Prostate gland (tissue), 2 donors: ENCODE data around the gene EPHA1. TPM values are rescaled to one million over a fixed set of nuclear protein-coding genes. Genes with fewer than 3 reads are reported as not detected.
"Not testable (repeated sequence)": the region's sequence is repeated elsewhere in the genome, so short reads cannot be mapped to it uniquely, and the experiment has no call there.

Experiments
- DNase-seq: peaks from one replicate; pipeline ENCODE4 v3.0.0-alpha.2; 2019; ENCODE audit warnings: low spot score
- H3K27ac ChIP-seq, 2 donors: fragments of 200-600 bp; sonication (generic); 2 replicates each; pipeline ENCODE4 v1.5.1; 2017 to 2019
- H3K27me3 ChIP-seq: fragments of 200-600 bp; sonication (generic); replicated peaks from 2 replicates; pipeline ENCODE4 v1.5.1; 2019; ENCODE audit not compliant: insufficient read depth
- H3K36me3 ChIP-seq, 2 donors: fragments of 200-600 bp; sonication (generic); 1 replicate in 1 of 2; 2 replicates in 1 of 2; pipeline versions ENCODE4 v1.5.1 to v1.8.1; 2017 to 2019
- H3K4me1 ChIP-seq: fragments of 200-600 bp; sonication (generic); replicated peaks from 2 replicates; pipeline ENCODE4 v1.5.1; 2019
- H3K4me3 ChIP-seq, 2 donors: fragments of 200-600 bp; sonication (generic); 2 replicates each; pipeline ENCODE4 v1.5.1; 2017 to 2019
- H3K9me3 ChIP-seq: fragments of 200-600 bp; sonication (generic); 2 replicates; pipeline ENCODE4 v1.5.1; 2017
- POLR2A ChIP-seq: fragments of 450-650 bp; IDR thresholded peaks from one replicate; pipeline ENCODE4 v1.6.1; 2016; ENCODE audit warnings: antibody characterized with exemption, mild to moderate bottlenecking
- POLR2AphosphoS5 ChIP-seq: sonication (generic); formaldehyde crosslinking; IDR thresholded peaks from one replicate; pipeline ENCODE4 v1.6.1; 2017; ENCODE audit warnings: antibody characterized with exemption
- WGBS: methylation state at CpG from one replicate; pipeline ENCODE4 v1.1.5; 2018; 5-methylcytosine and 5-hydroxymethylcytosine counted together
- intact Hi-C: fragments of 100-400 bp; cut with DNase I; formaldehyde crosslinking; loops from one replicate; pipeline ENCODE4 v1.14.2; 2022
- total RNA-seq, 2 donors: library from RNA; depleted of rRNA; stranded (reverse); fragments of >200 nt; gene quantifications; one replicate each; pipeline ENCODE4 v1.1.0, GENCODE V29; 2016
- TF ChIP-seq, protein P1 (sequence below), 4 experiments: fragments of 200-600 bp in 2 of 4; fragments of 450-650 bp in 2 of 4; sonication (generic) in 2 of 4; IDR thresholded peaks; 1 replicate in 3 of 4; 2 replicates in 1 of 4; pipeline ENCODE4 v1.5.1; 2016 to 2019; ENCODE audit warnings: antibody characterized with exemption in 4 of 4, mild to moderate bottlenecking in 2 of 4, moderate library complexity in 2 of 4

Gene EPHA1
- total RNA-seq, 2 donors from 2014 or later = 10.5 to 15.7 TPM

DNA sequence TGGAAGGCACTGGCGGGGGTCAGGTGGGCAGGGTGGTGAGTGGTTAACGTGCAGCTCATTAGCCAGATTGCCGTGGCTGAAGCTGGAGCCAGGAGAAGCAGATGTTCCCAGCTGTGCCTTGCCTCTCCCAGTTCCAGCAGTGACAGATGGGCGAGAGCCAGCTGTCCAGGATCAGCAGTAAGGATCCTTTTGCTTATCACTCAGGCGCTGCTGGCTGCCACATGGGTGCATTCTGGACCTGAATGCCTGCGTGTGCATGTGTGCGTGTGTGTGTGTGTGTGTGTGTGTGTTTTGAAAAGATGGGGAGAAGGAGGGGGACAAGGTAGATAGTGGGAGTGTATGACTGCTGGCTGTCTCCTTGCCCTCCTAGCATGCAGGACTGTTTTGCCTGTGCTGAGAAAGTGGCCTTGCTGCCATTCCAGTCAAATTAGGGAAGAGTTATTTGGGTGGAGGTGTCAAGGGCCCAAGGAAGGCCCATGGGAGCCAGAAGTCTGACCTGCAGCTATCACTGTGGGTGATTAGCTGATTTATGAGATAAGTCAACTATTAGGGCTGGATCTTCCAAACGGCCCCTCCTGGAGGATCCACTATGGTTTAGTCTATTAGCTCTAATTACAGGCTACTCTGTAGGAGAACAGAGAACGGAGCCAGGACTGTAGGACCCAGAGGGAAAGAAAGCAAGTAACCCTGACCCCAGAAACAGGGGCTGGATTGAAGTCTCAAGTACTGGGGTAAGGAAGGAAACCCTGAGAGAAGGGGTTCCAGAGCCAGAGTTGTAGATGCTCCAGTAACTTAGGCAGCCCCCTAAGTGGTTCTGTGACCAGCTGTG lies 3.3 kb downstream of the EPHA1 start:
- Histone ChIP-seq H3K4me1 (no peaks in the 10 kb centered on the region), H3K27ac (no peak overlapping the region), H3K27me3 (no peaks in the 10 kb centered on the region), H3K36me3 (no peaks in the 10 kb centered on the region), H3K9me3 (no peaks in the 10 kb centered on the region), H3K4me3 (no peak overlapping the region)
- TF ChIP-seq POLR2A = no peak
- no peak for TF ChIP-seq POLR2AphosphoS5
- TF ChIP-seq, protein P1, sequence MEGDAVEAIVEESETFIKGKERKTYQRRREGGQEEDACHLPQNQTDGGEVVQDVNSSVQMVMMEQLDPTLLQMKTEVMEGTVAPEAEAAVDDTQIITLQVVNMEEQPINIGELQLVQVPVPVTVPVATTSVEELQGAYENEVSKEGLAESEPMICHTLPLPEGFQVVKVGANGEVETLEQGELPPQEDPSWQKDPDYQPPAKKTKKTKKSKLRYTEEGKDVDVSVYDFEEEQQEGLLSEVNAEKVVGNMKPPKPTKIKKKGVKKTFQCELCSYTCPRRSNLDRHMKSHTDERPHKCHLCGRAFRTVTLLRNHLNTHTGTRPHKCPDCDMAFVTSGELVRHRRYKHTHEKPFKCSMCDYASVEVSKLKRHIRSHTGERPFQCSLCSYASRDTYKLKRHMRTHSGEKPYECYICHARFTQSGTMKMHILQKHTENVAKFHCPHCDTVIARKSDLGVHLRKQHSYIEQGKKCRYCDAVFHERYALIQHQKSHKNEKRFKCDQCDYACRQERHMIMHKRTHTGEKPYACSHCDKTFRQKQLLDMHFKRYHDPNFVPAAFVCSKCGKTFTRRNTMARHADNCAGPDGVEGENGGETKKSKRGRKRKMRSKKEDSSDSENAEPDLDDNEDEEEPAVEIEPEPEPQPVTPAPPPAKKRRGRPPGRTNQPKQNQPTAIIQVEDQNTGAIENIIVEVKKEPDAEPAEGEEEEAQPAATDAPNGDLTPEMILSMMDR (IDR thresholded peaks at IDR 0.05) = no peak
- intact Hi-C loops = loop anchor here (5.0 kb wide), 1 partner anchor 118 kb away; the partner anchor contains the start of gene CASP2
- no peak for DNase-seq
- WGBS = 54% methylated on average over 9 of the region's 9 CpGs

DNA sequence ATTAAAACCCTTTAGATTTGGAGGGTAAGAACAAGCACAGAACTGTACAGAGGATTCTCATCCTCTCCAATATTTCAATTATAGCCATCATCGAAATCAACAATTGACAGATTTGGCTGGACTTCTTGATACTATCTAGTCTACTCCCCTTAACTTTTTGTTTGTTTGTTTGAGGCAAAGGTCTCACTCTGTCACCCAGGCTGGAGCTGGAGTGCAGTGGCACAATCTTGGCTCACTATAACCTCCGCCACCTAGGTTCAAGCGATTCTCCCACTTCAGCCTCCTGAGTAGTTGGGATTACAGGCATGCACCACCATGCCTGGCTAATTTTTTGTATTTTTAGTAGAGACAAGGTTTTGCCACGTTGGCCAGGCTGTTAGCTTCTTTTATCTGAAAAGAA lies 6.4 kb downstream of the EPHA1 start:
- WGBS = 73% methylated on average over 4 of the region's 4 CpGs
- H3K27ac ChIP-seq, intact Hi-C loops: not testable (repeated sequence)

DNA sequence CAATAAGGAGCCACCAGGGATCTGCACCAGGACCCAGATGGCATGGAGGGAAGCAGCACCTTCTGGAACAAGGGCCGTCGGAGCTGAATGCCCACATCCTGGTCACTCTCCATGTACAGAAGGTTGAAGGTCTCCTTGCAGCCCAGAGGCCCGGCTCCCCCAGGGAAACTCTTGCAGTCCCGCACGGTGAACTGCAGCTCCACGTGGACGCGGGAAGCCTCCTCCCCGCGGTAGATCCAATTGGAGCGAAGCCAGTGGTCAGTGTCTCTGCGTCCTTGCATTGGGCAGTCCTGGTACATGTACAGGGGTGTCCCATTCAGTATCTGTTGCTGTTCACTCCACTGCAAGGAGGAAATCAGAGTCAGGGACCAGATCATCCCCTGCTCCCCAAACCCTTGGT lies 7.4 kb downstream of the EPHA1 start:
- WGBS = 95% methylated on average over 12 of the region's 12 CpGs
- no peaks in the 10 kb centered on the region for H3K36me3 ChIP-seq
- TF ChIP-seq POLR2A (no peak), POLR2AphosphoS5 (no peak)
- TF ChIP-seq, protein P1 (IDR thresholded peaks at IDR 0.05) = no peak
- intact Hi-C loops = no loop called here
- H3K4me1 ChIP-seq = no peaks in the 10 kb centered on the region
- no peak overlapping the region for H3K27ac ChIP-seq
- H3K9me3 ChIP-seq = no peaks in the 10 kb centered on the region
- no peak overlapping the region for H3K4me3 ChIP-seq
- DNase-seq = no peak
- H3K27me3 ChIP-seq = no peaks in the 10 kb centered on the region

More for the DNA sequence above, 6.4 kb downstream of the EPHA1 start:
- H3K9me3 ChIP-seq, H3K4me3 ChIP-seq, H3K27me3 ChIP-seq, H3K4me1 ChIP-seq, H3K36me3 ChIP-seq, DNase-seq: not testable (repeated sequence)

DNA sequence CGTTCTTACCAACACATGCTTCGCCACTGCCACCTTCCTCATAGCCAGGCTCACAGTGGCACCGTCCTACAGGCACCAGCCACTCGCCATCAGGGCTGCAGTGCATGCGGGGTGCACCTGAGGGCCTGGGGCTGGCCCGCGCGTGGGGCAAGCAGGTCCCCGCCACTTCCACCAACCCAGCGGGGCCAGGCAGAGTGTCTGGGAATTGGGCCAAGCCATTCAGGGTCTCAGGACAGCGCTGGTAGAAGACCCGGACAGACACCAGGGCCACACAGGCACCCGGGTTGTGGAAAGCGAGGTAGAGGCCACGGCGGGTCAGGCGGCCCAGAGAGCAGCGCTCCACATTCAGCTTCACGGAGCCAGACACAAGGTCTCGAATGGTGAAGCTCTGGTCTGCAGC lies 9.0 kb downstream of the EPHA1 start:
- no peaks in the 10 kb centered on the region for H3K4me1 ChIP-seq
- 89% methylated on average over 20 of the region's 20 CpGs for WGBS
- no peaks in the 10 kb centered on the region for H3K9me3 ChIP-seq
- no peaks in the 10 kb centered on the region for H3K27me3 ChIP-seq
- TF ChIP-seq, protein P1 (IDR thresholded peaks at IDR 0.05) = no peak
- TF ChIP-seq POLR2AphosphoS5 (no peak), POLR2A (no peak)
- intact Hi-C loops = loop anchor here (10.0 kb wide), 1 partner anchor 545 kb away; the partner anchor contains the start of gene EPHB6
- no peak overlapping the region for H3K4me3 ChIP-seq
- H3K36me3 ChIP-seq = no peaks in the 10 kb centered on the region
- H3K27ac ChIP-seq = no peak overlapping the region
- no peak for DNase-seq

DNA sequence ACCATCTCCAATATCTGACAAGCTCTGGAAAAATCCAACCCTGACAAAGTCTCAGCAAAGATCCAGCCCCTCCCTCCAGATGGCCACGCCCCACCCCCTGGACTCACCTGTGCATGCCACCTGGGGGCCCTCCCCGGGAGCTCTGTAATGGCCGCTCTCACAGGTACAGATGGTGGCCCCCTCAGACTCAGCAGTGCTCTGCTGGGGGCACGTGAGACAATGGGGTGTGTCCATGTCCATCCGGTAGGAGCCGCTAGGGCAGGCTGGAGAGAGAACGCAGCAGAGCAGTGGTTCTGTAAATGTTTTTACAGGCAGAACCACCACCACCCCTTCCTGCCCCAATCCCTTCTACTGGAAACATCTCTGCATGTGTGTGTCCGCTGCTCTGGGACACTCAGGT lies 9.5 kb downstream of the EPHA1 start:
- Histone ChIP-seq H3K4me3 (no peak overlapping the region), H3K4me1 (no peaks in the 10 kb centered on the region), H3K27ac (no peak overlapping the region), H3K36me3 (no peaks in the 10 kb centered on the region), H3K9me3 (no peaks in the 10 kb centered on the region), H3K27me3 (no peaks in the 10 kb centered on the region)
- intact Hi-C loops = loop anchor here (10.0 kb wide), 1 partner anchor 544 kb away; the partner anchor contains the start of gene EPHB6
- TF ChIP-seq POLR2A (no peak), POLR2AphosphoS5 (no peak)
- TF ChIP-seq, protein P1 (IDR thresholded peaks at IDR 0.05) = no peak
- WGBS = 88% methylated on average over 8 of the region's 8 CpGs
- no peak for DNase-seq
